Fibroblast of villous mesenchyme (primary cell): ENCODE results near the gene TRIM67. TPM values are rescaled to one million over a fixed set of nuclear protein-coding genes. Genes with fewer than 3 reads are reported as not detected.

Experiments
- DNase-seq: peaks from one replicate; pipeline ENCODE4 v3.0.0-alpha.2; 2010; ENCODE audit warnings: low read depth
- H3K4me3 ChIP-seq: 2 replicates; pipeline ENCODE4 v1.5.1; 2011; ENCODE audit warnings: low read depth, mild to moderate bottlenecking, low read length
- total RNA-seq: library from RNA; depleted of rRNA; stranded (reverse); fragments of >200 nt; gene quantifications from 2 replicates; pipeline ENCODE4 v1.2.3, GENCODE V29; 2012
- TF ChIP-seq, protein P1 (sequence below): IDR thresholded peaks from 2 replicates; pipeline ENCODE4 v1.5.1; 2012; ENCODE audit warnings: low read depth, mild to moderate bottlenecking, low read length; ENCODE audit not compliant: insufficient read depth

TRIM67 gene
- total RNA-seq, 1 donor: not detected

- DNase-seq: no peak
- TF ChIP-seq, protein P1, sequence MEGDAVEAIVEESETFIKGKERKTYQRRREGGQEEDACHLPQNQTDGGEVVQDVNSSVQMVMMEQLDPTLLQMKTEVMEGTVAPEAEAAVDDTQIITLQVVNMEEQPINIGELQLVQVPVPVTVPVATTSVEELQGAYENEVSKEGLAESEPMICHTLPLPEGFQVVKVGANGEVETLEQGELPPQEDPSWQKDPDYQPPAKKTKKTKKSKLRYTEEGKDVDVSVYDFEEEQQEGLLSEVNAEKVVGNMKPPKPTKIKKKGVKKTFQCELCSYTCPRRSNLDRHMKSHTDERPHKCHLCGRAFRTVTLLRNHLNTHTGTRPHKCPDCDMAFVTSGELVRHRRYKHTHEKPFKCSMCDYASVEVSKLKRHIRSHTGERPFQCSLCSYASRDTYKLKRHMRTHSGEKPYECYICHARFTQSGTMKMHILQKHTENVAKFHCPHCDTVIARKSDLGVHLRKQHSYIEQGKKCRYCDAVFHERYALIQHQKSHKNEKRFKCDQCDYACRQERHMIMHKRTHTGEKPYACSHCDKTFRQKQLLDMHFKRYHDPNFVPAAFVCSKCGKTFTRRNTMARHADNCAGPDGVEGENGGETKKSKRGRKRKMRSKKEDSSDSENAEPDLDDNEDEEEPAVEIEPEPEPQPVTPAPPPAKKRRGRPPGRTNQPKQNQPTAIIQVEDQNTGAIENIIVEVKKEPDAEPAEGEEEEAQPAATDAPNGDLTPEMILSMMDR: no peak
- no peak overlapping the region for H3K4me3 ChIP-seq
These were observed 10.6 kb downstream of the TRIM67 start for GRCh38 chr1:231172411-231172810.

DNA sequence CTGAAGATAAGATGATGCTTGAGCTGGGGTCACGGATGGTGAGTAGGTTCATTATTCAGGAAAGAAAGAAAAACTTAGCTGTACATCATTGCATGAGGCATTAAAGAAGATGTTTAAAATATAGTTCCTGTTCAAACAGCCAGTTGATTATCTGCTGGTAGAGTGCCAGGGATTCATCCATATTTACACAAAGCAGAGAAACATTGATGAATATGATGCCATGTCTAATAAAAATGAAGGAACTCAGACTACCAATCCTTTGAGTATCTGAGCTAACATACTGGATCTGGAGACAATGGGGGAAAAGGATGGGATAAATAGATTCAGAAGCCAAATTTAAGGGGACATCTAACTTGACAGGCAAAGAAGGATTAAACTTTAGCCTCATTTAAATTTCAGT is 14.6 kb downstream of the TRIM67 start:
- H3K4me3 ChIP-seq: no peak overlapping the region
- DNase-seq: no peak
- TF ChIP-seq, protein P1: no peak

GRCh38 chr1:231177226-231177625 is 15.4 kb downstream of the TRIM67 start:
- TF ChIP-seq, protein P1: no peak
- H3K4me3 ChIP-seq: no peak overlapping the region
- DNase-seq: no peak

DNA sequence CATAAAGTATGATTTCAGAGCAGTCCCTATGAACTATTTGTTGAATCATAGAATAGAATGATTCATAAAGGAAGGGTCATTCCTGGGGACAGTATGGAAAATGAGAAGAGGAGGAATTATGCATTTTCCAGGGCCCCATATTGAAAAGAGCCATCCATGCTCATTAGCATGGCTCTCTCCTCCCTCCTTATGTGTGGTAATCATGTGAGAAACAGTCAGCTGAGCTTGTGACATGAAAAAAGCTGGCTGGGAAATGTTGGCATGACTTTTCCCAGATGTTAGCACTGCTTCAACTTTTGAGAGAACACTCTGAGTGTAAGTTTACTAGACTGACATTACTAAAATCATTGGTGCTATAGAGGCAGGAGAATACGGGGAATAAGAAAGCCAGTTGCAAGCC is 16.1 kb downstream of the TRIM67 start:
- TF ChIP-seq, protein P1: no peak
- DNase-seq: no peak
- H3K4me3 ChIP-seq: no peak overlapping the region

DNA sequence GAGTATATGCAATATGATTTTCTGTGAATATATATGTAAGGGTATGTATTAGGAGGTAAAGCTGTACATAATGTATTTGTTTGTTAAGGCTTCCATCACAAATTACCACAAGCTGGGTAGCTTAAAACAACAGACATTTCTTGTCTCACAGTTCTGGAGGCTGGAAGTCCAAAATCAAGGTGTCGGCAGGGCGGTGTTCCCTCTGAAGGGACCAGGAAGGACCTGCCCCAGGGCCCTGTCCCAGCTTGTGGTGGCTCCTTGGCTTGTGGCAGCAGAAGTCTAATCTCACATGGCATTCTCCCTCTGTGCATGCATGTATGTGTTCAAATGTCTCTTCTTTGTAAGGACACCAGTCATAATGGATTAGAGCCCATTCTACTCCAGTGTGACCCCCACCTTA is 17.1 kb downstream of the TRIM67 start:
- TF ChIP-seq, protein P1: no peak
- DNase-seq: no peak
- H3K4me3 ChIP-seq: no peak overlapping the region

DNA sequence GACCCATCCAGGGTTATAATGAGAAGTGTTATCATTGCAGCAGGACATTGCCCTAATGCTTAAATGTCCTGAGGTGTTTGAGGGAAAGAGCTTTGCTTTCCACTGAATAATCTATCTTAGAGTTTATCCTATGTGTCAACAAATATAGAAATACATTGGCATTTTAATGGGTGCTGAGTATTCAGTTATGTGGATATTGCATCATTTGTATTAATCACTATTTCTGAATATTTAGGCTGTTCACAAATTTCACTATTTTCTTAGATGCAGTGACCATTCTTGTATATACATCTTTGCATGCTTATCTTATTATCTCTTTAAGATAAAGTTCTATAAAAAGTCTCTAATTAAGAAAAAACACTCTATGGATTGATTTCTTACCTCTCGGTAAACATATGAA is 18.2 kb downstream of the TRIM67 start:
- TF ChIP-seq, protein P1: no peak
- no peak overlapping the region for H3K4me3 ChIP-seq
- no peak for DNase-seq

- TF ChIP-seq, protein P1: no peak
- no peak overlapping the region for H3K4me3 ChIP-seq
- DNase-seq: no peak
These were observed 19.4 kb downstream of the TRIM67 start for GRCh38 chr1:231181271-231181670.
